ENCODE data around the gene S100A14. TPM values are rescaled to one million over a fixed set of nuclear protein-coding genes. Genes with fewer than 3 reads are reported as not detected.
"Not testable (repeated sequence)": the region's sequence is repeated elsewhere in the genome, so short reads cannot be mapped to it uniquely, and the experiment has no call there.

The S100A14 gene
- total RNA-seq (2014; rRNA removed): not detected in 2 replicates
- polyA plus RNA-seq (2012): 0.10 TPM

DNA sequence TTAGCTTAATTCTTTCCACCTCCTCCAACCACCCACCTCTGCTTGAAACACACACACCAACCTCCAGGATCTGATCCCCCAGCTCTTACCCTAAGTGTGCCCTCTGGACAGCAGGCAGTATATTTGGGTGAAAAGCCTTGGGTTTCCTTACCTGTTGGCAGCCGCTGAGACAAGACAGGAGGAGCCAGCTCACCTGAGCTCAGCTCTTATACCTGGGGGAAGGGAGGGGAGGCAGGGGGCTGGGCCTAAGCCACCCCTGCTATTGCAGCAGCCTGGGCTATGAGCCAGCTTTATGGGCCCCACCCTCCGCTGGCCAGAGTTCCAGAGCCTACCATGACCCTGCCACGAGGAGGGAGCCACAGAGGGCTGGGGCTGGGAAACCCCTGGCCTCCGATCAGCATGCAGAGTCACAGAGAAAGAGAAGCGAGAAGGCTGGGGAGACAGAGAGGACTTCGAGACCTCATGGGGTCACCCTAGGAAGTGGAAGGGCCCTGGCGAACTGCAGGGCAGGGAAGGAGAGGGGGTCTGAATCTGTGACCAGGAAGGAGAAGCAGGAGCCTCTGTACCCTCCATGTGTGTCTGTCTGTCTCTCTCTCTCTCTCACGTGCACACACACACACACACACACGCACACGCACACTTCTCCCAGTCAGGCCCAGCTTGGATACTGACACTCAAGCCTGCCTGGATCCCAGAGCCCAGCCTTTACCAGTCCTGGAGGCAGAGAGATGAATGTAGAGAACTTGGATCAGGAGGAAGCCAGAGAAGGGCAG is at the start of gene S100A14:
TSS of gene S100A14 (minus strand) at position 182 of the 773 bp plus-strand sequence. CDS start 467 bp downstream, outside the sequence.
- DNase-seq (ENCODE audit: low read depth): no peak

DNA sequence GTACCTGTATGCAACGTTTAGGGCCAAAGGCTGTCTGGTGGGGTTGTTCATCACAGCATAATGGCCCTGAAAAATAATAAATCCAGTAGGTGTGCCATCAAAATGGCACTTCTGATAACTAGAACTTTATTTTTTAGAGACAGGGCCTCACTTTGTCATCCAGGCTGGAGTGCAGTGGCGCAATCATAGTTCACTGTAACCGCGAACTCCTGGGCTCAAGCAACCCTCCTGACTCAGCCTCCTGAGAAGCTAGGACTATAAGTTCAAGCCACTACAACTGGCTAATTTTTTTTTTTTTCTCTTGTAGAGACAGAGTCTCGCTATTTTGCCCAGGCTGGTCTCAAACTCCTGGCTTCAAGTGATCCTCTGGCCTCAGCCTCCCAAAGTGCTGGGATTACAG is 47.1 kb upstream of the S100A14 start:
- DNase-seq (ENCODE audit: low read depth): peak; percentile 58

DNA sequence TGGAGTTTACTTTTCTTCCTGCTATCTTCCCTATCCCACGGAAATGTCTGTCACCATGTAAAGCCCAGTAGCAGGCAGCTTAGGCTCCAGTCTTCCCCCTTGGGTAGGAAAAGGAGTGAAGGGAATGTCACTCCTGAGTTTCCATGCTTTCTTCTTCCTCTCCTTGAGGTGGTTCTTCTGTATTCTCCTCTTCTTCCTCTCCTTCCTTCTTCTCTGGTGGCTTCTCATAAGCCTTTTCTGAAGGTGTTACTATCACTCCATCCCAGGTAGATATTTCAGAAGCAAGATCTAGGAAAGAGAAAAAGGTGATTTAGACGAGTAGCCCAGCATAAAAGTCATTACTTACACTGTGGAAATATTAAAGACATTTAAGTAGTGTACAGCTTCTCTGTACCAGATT is 46.1 kb upstream of the S100A14 start:
- DNase-seq (ENCODE audit: low read depth): no peak

DNA sequence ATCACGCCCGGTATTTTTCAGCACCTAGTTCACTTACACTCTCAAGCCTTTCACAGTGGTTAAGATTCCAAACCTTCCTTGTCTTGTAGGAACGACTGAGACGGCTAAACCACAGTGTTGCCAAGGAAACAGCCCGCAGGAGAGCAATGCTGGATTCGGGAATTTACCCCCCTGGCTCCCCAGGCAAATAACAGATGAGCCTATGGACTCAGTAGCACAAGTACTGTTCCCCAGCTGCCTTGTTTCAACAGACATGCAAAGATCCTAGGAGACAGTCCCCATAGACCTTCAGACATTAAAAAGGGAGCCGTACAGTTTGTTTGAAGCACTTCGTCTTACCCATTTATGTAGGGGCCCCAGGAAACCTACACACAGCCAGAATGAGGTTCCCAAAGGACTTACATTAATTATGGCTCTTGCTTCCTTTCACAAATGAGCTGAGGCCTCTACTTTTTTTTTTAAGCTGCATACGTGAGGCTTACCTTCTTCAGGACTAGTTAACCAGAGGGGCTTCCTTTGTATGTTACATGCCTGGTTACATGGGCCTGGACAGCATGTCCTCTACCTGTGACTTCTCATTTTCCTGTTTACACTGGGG is 45.1 kb upstream of the S100A14 start:
- DNase-seq (ENCODE audit: low read depth): no peak

DNA sequence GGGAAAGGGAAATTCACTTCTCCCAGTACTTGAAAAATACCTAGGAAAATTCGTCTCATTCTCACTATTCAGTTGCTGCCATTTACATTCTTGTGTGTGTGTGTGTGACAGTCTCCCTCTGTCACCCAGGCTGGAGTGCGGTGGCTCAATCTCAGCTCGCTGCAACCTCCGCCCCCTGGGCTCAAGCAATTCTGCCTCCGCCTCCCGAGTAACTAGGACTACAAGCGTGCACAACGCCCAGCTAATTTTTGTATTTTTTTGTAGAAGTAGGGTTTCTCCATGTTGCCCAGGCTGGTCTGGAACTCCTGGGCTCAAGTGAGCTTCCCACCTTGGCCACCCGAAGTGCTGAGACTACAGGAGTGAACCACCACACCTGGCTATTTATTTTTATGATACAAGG is 43.5 kb upstream of the S100A14 start:
- no peak for DNase-seq (ENCODE audit: low read depth)

DNA sequence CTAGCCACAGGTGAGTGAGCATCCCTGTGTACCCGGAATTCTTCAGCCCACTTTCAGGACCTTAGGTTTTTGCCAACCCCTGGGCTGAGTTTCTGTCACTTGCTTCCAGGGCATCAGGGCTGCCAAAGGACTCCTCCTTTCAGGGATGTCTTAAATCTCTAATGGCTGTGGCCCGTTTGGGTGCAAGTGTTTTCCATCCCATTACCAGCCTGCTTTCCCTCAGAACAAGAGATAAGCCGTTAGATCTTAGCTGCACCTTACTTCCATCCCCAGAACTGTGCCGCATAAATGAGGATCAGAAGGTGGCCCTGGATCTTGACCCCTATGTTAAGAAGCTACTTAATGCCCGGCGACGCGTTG is 43.0 kb upstream of the S100A14 start:
- no peak for DNase-seq (ENCODE audit: low read depth)

DNA sequence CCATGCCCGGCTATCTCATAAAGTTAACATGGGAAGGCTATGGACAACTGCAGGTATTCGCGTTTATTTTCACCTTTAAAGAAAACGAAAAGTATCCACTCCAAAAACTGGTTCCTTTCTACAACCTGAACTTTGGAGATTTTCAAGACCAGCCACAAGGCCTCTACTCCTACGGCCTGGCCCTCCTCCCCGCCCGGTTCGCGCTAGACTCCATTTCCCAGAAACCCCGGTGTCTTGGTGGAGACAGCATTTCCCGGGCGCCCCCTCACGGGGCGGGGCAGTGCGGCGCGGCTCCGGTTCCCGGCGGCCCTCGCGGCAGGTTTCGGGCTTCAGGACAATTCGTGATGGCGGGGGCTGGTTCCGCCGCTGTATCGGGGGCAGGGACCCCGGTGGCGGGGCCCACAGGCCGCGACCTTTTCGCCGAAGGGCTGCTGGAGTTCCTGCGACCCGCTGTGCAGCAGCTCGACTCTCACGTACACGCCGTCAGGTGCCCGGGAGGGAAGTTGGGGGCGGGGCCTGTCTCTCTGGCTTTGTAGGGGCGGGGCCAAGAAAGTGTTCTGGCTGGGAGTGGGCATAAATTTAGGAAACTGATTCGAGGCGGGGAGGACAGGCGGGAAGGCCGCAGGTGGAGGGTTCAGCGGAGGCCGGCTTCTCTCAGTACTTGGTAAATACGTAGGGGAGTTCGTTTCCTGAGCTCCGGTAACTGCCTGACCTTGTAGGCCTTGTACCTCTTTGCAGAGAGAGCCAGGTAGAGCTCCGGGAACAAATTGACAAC is 42.5 kb upstream of the S100A14 start, which contains the start of gene SNAPIN:
TSS of gene SNAPIN (plus strand) at position 304 of the 775 bp plus-strand sequence. CDS start at position 345, 41 bp downstream.
- peak; percentile 85 for DNase-seq (ENCODE audit: low read depth)

DNA sequence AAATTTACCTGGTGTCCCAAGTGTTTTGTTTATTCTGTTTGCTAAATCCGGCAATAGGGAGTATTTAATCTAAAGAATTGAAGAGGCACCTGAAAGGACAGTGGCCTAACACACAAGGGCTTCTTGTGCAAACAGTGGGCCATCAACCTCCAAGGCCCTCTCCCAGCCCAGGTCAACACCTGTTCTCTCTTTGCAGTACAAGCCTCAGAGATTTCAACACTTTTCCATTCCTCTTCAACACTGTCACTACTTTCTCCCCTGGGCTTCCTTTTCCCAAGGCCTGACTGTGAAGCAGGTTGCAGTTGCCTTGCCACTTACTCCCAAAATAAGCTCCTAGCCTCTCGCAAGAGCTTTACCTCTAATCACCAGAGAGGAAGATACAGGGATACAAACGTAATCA is 39.2 kb upstream of the S100A14 start:
- no peak for DNase-seq (ENCODE audit: low read depth)

DNA sequence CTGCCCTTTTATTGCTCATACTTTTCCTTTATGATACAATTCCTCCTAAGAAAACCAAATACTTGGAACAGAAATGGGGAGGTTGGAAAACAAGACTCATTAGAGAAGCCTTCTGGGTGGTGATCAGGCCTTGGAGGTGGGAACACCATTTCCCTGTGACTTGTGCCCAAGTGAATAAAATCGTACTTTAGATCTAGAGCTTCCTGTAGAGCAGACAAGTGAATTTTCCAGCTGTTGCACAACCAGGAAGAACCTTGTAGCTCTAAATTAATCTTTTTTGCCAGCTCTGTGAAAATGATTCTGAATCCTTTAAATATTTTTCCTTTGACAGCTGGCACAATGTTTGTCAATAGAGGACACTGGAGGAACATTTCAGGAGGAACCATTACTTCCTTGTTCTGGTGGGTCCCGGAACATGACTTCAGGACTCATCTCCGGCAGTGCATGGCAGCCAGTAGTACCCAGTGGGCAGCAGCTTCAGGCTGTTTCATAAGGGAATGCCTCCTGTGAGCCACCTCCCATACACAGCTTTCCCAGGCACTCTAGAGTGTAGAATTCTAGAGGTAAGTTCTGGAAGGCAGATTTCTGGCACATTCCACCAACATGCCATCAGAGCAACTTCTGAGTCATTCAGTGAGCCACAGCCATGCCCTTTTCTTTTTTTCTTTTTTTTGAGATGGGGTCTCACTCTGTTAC is 36.8 kb upstream of the S100A14 start:
- peak; percentile 73 for DNase-seq (ENCODE audit: low read depth)

DNA sequence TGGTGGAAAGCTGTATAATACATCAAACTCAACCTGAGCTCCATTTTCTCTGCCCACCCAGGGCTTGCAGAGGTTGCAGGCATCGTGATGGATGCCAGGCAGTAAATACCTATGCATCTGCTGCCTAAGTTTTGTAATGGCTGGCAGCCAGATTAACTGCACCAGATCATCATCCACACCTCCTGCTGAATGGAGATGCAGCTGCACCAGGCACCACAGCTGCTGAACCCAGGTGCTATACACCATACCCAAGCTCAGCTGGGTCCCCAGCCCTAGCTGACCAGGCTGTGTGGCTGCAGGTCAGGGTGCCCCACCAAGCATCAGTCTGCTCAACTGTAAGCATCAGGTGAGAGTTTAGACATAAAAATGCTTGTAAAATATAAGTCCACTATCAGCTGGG is 35.6 kb upstream of the S100A14 start:
- no peak for DNase-seq (ENCODE audit: low read depth)

DNA sequence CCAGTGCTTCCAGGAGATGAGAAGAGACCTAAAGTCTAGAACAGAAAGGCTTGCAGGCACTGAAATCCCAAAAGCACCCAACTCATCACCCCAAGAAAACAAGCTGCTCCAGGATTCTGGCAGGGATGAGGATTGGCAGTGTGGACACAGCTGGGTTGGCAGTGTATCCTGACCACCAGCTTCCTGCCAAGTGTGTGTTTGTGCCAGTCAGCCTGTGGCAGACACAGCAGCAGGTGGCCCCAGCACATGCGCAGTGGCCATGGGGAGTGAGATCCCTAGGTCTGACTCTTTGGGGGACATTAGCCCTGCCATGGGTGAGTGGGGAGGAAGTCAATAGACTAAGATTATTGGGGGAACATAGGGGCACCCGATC is 33.7 kb upstream of the S100A14 start:
- peak; percentile 88 for DNase-seq (ENCODE audit: low read depth)

DNA sequence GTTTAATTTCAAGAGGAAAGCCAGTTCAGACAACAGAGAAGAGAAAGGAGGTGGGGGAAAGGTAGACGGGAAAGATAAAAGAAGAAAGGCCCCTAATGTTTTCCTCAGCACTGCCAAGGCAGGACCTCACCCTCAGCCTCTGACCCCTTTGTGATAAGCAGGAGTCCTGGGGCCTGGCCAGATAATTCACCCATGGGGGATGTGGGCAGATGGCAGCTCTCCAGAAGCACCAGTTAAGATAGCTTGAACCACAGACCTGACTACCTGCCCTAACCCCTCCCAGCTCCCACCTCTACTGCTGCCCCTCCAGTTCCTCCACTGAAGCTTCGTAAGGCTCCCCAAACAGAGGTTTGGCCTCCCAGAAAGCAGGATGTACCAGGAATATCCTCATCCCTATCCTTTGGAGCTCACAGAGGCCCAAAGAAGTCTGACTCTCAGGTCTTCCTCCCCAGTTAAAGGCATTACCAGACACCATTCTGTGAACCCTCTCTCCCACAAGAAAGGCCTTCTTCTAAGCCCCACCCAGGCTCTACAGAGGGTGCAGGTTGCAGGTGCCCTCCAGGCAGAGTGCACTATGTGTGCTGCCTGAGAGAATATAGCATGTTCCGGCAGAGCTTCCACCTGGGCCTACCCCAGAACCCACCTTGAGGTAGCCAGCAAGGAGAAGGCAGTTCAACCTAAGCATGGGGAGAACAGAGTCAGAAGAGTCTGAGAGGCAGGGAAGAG is 33.2 kb upstream of the S100A14 start:
- DNase-seq (ENCODE audit: low read depth): no peak

DNA sequence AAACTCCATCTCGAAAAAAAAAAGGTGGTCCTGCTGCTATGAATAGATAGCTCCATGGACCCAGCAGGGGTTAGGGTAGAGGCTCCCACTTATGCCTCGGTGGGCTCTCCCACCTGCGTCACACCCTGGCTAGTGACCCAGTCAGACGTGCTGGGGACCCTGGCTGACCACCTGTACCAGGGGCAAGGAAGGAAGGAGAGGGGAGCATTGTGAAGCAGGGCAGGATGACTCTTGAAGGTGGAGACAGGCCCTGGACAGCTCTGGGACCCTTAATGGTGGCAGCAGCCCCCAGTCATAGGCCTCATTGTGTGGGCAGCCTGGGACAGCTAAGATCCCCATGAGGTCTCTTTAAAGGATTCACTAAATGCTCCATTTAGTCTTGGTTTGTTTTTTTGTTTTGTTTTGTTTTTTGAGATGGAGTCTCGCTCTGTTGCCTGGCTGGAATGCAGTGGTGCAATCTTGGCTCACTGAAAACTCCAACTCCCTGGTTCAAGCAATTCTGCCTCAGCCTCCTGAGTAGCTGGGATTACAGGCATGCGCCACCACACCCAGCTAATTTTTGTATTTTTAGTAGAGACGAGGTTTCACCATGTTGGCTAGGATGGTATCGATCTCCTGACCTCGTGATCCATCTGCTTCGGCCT is 32.0 kb upstream of the S100A14 start:
- no peak for DNase-seq (ENCODE audit: low read depth)

DNA sequence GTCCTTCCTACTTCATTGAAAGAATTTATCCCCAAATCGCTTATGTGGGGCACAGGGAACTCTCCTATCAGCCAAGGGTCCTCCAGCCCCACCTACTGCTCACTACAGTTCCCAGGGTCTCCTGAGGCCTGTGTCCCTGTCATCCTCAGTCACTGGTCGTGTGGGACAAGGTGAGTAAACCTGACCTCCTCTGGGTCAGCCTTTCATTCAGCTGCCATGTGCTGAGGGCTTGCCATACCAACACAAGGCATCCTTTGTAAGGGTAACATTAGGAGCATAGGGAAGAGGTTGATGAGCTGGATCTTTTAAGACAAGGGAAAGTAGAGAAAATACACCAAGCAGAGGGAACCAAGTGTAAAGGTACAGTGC is 31.2 kb upstream of the S100A14 start:
- no peak for DNase-seq (ENCODE audit: low read depth)

DNA sequence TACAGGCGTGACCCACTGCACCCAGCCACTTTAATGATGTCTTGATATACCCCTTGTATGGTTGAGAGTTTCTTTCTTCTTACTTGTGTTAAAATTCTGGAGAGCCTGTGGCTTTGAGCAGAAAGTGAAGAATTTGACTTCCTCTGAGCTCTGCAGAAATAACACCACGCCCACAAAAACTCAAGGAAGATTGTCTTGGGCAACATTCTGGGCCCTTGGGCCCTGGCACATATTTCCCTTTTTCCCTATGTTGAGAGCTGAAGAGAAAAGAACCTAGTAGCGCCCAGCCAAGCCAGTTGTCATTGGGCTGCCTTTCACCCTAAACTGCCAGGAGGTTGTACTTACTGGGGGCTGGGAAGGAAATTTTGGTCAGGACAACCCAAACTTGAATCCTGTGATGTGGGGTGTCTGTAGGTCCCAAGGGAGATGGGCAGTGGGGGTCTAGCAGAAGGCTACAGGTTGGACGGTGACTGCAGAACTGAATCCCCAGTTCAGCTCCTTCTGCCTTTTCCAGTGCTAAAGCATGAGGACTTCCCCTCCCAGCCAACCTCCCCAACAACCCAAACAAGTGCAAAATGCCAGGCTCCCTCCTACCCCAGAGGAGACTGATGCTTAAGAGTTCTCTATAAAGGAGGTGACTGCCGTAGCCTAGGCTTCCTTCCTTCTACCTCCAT is 30.7 kb upstream of the S100A14 start:
- no peak for DNase-seq (ENCODE audit: low read depth)

DNA sequence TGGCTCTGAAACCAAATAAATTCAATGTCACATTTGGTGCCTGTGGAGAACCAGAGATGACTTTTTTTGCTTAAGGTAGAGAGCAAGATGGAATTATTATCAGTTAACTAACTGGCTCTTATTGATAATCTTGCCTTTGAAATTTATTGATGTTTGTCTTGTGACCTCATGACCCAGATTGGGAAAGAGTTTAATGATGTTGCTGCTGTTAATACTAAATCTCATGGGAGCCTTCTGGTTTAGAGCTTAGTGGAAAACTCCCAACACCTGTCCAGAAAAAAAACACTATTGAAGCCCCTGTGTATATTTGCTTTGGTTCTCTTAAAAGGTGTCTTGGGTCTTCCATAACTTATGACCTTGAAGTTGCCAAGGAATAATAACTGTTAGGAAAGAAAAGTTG is 27.7 kb upstream of the S100A14 start:
- no peak for DNase-seq (ENCODE audit: low read depth)

DNA sequence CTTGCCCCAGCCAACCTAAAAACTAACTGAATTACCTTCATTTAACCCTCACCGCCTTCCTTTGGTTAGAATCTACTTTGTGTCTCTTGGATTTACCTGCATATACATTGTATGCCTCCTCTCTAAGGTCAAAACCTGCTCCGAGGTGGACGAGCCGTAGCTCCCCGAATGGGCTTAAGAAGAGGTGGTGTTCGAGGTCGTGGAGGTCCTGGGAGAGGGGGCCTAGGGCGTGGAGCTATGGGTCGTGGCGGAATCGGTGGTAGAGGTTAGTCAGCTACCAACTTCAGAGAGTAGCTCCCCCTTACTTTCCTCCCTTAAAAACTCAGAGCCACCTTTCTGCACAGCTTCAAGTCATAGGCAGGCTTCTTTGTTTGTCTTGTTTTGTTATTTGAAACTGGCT is 27.0 kb upstream of the S100A14 start:
- DNase-seq (ENCODE audit: low read depth): no peak

DNA sequence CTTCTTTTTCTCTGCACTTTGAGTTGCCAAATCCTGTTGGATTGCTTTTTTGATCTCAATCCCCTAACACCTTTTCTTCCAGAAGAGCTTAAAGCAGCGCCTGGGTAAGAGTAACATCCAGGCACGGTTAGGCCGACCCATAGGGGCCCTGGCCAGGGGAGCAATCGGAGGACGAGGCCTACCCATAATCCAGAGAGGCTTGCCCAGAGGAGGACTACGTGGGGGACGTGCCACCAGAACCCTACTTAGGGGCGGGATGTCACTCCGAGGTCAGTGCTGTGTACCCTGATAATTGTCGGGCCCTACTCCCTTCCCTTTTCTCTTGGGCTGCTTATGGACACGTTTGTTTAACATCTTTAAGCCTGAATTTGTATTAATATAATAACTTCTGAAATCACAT is 26.0 kb upstream of the S100A14 start:
- DNase-seq (ENCODE audit: low read depth): no peak

DNA sequence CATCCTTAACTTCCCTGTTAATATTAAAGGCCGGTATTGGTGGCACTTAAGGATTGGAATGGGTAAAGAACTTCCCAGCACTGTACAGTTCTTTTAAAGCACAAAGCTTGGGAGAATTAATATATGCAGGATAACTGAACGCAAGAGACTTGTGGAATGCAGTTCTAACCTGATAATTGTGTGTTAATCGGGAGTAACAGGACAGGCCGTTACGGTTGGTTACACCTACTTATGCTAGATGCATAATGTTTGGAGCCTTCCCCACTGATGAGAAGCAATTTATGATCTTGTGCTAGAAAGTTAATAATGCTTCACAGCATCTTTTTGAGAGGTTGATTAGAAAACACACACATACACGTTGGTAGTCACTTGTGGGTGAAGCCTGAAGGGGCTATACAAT is 24.7 kb upstream of the S100A14 start:
- no peak for DNase-seq (ENCODE audit: low read depth)

DNA sequence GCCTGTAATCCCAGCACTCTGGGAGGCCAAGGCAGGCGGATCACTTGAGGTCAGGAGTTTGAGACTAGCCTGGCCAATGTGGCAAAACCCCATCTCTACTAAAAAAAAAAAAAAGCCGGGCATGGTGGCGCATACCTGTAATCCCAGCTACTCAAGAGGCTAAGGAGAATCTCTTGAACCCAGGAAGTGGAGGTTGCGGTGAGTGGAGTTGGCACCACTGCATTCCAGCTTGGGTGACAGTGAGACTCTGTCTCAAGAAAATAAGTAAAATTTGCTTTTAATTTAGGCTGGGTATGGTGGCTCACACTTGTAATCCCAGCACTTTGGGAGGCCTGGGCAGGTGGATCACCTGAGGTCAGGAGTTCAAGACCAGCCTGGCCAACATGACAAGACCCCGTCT is 24.1 kb upstream of the S100A14 start:
- DNase-seq (ENCODE audit: low read depth): not testable (repeated sequence)

Measured in LHCN-M2 (cell line).